Left renal cortex interstitium (tissue), 4 donors: ENCODE data around the gene IL12RB2. TPM values are rescaled to one million over a fixed set of nuclear protein-coding genes. Genes with fewer than 3 reads are reported as not detected.

Experiments
- DNase-seq, 4 donors: peaks; one replicate each; pipeline ENCODE4 v3.0.0-alpha.2; 2013; ENCODE audit warnings: low read depth in 4 of 4, low spot score in 2 of 4, missing footprints in 1 of 4
- polyA plus RNA-seq, 4 donors: library from polyadenylated mRNA; unstranded; fragments of 120-200 nt; gene quantifications; one replicate each; pipeline ENCODE4 v1.2.1, GENCODE V29; 2013; ENCODE audit not compliant: insufficient read length in 4 of 4

The IL12RB2 gene
- polyA plus RNA-seq, 4 donors: 0.44 to 0.60 (median 0.56) TPM

DNA sequence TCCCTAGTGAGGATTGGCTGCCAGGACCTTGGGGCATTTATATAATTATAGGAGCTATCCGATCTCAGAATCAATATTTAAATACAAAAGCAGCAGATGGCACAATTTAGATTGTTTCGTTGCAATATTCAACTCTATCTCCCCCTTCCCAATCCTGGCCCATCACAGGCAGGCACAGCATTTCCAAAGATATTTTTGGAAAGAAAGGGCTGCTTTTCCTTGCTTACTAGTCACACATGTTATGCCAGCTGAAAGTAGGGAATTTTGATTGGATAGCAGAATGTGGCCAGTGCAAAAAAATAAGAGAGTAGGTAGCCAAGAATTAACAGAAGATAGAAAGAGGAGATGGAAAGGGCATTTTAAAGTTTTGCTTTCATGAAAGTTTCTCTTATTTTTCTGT, 37.9 kb downstream of the IL12RB2 start:
- no peak for DNase-seq

DNA sequence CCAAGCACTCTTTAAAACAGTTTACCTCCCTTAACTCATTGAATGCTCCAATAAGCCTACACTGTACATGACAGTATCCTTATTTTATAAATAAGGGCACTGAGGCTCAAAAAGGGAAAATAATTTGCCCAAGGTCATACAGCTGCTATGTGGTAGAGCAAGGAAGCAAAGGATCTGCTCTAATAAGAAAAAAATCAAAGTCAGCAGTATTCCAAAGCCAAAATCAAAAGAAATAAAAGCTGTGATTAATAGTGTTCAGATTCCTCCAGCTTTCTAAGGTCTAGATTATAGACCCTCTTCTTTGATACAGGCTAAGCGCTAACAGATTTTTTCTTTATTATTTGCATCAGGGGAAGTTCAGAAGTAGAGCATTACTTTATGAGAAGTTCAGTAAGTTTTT, 39.3 kb downstream of the IL12RB2 start:
- no peak for DNase-seq

DNA sequence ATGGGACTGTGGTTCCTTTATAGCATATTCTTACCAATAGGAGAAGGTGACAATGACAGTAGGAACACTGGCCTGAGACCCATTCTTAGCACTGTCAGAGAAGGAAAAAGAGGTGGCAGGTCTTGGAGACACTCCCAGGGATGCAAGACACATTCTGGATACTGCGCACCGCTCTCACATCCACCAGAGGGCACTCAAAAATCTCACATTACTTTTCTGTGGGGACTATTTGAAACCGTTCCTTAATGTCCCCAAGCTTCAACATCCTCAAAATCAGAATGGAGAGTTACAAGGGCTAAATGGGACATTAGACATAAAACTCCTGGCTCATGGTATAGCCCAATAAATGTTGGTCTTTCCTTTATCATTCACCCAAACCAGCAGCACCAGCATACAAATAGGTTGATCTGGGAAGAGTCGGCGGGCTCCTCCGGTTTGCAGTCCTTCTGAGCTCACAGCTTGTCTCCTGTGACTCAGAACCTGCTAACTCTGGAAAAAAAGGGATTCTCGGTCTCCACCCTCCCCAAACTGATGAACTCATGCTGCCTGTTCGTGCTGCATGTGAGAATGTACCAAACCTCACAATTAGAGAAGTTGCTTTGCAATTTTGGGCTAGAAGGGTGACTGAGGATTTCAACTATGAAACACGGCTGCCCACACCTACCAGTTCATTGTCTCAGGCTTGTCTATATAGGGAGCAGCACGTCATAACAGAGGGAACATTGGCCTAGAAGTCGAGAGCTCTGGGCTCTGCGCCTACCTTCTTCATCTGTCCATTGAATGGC, 40.2 kb downstream of the IL12RB2 start:
- DNase-seq: peak in 1 of 4 donors; percentile 39

DNA sequence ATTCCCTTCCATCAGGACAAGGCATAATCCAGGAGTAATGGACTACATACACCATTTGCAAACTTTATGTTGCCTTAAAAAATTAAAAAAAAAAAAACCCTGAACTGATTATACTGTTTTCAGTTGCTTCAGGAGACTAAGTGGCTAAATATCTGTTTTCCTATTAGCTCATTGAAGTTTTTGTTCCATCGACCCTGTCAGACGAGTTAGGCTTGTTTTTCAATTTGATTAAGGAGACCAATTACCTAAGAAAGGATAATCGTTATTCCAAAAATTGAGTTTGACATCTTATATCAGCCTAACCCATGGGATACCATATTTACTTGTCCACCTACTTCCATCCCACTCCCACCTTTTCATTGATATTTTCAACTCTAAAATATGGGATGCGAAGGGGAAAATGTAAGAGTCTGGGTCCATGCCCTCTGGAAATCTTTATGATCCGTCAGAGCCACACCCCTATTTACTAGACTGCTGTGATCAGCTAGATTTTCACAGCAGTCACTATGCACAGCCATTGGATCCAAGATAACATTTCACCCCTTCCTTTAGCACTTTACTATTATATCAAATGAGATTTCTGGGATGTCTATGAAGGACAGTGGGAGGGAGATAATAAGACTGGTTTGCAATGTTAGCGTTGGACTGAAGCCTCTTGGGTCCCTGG, 41.0 kb downstream of the IL12RB2 start:
- DNase-seq: no peak

DNA sequence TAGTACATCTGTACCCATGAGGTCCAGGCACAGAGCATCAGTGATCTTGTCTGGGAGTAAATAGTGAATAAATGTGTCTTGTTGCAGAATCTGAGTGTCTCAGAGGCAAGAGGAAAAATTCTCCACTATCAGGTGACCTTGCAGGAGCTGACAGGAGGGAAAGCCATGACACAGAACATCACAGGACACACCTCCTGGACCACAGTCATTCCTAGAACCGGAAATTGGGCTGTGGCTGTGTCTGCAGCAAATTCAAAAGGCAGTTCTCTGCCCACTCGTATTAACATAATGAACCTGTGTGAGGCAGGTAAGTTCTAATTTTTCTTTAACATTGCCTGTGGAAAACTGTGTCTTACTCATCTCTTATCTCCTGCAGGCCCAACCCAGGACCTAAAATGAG, 43.1 kb downstream of the IL12RB2 start:
- DNase-seq: no peak

DNA sequence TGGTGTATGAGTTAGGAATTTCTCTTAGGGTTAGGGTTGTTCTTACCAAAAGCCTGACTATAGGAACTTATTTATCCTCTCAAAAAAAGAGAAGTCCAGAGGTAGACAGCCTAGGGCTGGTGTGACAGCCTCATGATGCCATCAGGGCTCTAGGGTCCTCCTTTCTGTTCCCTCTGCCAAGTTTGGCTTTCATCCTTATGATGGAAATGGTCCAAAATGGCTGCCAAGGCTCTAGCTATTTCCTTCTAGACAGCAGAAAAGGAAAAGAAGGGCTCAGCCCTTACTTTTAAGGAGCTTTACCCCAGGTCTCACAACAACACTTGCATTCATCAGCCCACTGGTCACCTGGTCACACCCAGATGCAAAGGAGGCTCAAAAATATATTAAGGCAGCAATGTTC, 44.5 kb downstream of the IL12RB2 start:
- no peak for DNase-seq

DNA sequence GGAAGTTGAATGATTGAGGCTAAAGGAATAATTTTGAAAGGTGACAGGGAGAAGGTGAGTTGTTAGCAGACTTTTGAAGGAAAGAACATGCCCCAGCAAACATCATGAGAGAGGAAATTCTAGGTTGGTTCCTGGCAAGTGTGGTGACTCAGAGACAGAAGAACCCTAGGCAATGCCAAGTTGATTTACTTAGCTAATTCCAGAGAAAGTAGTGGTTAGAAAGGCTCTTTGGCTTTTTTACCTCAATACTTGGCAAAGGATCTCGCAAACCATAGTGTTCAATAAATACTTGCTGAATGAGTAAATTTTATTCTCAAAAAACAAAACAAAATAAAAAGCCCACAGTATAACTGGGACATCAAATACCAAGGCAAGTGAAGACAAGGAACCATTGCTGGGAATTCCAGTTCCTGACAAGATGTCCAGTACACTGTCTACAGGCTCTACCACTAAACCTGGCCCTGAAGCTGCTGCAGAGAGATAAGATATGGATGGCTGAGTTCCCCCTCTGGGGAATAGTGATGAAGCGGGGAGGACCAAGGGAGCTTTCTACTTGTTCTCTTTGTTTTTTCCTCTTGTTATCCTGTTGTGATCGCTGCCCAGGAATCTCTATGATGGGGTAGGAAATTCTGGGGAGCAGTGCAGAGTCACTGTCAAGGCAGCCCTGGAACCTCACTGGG, 48.2 kb downstream of the IL12RB2 start:
- DNase-seq: no peak

GRCh38 chr1:67359592-67359991, 51.9 kb downstream of the IL12RB2 start:
- DNase-seq: no peak

GRCh38 chr1:67361641-67362040, 54.0 kb downstream of the IL12RB2 start:
- no peak for DNase-seq

DNA sequence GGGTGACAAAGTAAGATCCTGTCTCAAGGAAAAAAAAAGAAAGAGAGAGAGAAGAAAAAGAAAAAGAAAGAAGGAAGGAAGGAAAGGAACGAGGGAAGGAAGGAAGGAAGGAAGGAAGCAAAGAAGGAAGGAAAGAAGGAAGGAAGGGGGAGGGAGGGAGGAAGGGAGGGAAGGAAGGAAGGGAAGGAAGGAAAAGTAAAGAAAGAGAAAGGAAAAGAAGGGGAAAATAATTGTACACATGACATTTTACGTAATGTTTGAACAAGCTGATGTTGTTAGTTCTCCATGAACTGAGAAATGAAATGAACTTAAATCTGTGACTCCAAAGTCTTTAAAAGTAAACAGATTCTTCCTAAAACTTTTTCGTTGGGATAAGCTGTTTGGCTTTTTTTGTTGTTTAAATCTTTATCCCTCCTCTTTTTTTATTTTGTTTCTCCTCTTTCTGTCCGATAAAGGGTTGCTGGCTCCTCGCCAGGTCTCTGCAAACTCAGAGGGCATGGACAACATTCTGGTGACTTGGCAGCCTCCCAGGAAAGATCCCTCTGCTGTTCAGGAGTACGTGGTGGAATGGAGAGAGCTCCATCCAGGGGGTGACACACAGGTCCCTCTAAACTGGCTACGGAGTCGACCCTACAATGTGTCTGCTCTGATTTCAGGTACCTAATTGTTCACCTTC, 59.8 kb downstream of the IL12RB2 start:
- DNase-seq: peak in 1 of 4 donors; percentile 18

GRCh38 chr1:67368046-67368514, 60.4 kb downstream of the IL12RB2 start:
- DNase-seq: no peak

DNA sequence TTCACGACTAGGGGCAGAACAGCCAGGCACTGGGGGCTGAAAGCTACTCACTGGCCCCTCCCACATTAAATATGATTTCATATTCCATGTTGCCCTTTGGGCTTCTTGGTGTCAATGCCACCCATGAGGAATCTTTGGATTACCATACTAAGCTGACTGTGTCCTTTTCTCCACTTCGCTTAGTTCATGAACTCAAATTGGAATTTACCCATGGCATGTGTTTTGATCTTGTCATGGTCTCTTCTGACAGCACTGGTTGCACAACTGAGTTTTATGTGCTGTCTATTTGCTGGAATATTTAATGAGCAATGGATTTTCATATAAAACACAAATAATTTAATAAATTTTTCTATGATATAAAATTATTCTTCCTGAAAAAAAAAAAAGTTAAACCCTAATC, 63.4 kb downstream of the IL12RB2 start:
- no peak for DNase-seq

DNA sequence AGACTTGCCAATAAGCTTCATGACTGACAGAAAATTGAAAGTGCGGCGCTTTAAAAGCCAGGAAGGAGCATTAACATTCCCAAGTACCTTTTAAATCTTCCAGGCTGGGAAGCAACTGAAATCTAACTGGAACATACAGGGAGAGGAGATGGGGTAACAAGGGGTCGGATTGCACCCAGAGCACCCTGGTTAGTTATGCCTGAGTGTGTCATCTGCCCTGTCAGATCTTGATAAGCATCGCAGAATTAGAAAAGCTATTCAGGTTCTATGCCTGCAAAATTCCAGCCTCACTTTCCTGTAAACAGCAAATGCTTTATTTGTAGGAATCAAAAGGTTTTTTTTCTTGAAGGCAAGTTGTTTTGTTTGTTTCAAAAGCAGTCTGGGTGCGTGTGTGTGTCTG, 64.0 kb downstream of the IL12RB2 start:
- no peak for DNase-seq

DNA sequence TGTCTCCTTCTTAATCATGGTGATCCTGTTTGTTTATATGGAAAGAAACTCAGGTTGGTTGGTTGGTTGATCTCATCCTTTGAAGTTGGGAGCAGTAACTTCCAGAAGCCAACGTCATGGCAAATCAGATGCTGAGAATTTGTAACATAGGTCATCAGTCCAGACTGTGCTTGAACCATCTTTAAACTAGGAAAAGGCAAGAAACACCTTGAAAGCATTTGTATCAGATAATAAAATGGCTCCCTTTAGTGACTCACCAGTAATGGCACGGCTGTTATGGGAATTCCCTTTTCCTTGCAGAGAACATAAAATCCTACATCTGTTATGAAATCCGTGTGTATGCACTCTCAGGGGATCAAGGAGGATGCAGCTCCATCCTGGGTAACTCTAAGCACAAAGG, 64.5 kb downstream of the IL12RB2 start:
- DNase-seq: no peak

- no peak for DNase-seq
These were observed 65.2 kb downstream of the IL12RB2 start for GRCh38 chr1:67372898-67373297.

- DNase-seq: no peak
These were observed 68.7 kb downstream of the IL12RB2 start for GRCh38 chr1:67376381-67376780.

GRCh38 chr1:67377253-67377652, 69.6 kb downstream of the IL12RB2 start:
- DNase-seq: no peak

GRCh38 chr1:67381154-67381553, 73.5 kb downstream of the IL12RB2 start:
- DNase-seq: no peak

- no peak for DNase-seq
These were observed 74.6 kb downstream of the IL12RB2 start for GRCh38 chr1:67382292-67382691.

DNA sequence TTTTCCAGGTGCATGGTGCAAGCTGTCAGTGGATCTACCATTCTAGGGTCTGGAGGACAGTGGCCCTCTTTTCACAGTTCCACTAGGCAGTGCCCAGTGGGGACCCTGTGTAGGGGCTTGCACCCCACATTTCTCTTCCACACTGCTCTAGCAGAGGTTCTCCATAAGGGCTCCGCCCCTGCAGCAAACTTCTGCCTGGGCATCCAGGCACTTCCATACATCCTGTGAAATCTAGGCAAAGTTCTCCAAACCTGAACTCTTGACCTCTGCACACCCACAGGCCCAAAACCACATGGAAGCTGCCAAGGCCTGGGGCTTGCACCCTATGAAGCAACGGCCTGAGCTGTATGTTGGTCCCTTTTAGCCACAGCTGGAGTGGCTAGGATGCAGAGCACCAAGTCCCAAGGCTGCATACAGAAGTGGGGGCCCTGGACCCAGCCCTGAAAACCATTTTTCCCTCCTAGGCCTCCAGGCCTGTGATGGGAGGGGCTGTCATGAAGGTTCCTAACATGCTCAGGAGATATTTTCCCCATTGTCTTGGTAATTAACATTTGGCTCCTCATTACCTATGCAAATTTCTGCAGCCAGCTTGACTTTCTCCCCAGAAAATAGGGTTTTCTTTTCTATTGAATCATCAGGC, 76.4 kb downstream of the IL12RB2 start:
- DNase-seq: no peak
